GM12892 (cell line): ENCODE measurements around the gene FRMPD4.

Source experiments
- POLR2A ChIP-seq: IDR thresholded peaks from 2 replicates; pipeline ENCODE4 v1.6.1; 2011; ENCODE audit warnings: low read depth, low read length, control low read depth
- POLR2AphosphoS5 ChIP-seq: IDR thresholded peaks from 2 replicates; pipeline ENCODE4 v1.6.1; 2011; ENCODE audit warnings: low read depth, low read length, control low read depth
- TAF1 ChIP-seq: IDR thresholded peaks from 2 replicates; pipeline ENCODE4 v1.6.1; 2011; ENCODE audit warnings: low read depth, mild to moderate bottlenecking, control low read depth, low read length, borderline replicate concordance

GRCh38 chrX:12614266-12614665, 476.0 kb downstream of the FRMPD4 start:
- TF ChIP-seq POLR2A (no peak), TAF1 (no peak), POLR2AphosphoS5 (no peak)
